IPS-20b (cell line): ENCODE results near the gene SCFD2.
"Not testable (repeated sequence)": the region's sequence is repeated elsewhere in the genome, so short reads cannot be mapped to it uniquely, and the experiment has no call there.

Experiments
- H3K27ac ChIP-seq: one replicate; pipeline ENCODE4 v1.5.1; 2013; ENCODE audit warnings: low read length
- H3K27me3 ChIP-seq: 2 replicates; pipeline ENCODE4 v1.6.1; 2013; ENCODE audit warnings: mild to moderate bottlenecking, low read length, inconsistent platforms; ENCODE audit not compliant: insufficient read depth
- H3K36me3 ChIP-seq: 2 replicates; pipeline ENCODE4 v1.6.1; 2013; ENCODE audit warnings: low read depth, mild to moderate bottlenecking, inconsistent platforms, low read length, moderate library complexity; ENCODE audit not compliant: insufficient read depth
- H3K4me1 ChIP-seq: 2 replicates; pipeline ENCODE4 v1.6.1; 2013; ENCODE audit warnings: mild to moderate bottlenecking, control low read depth, inconsistent platforms, low read length, moderate library complexity; ENCODE audit not compliant: insufficient read depth
- H3K4me3 ChIP-seq: 2 replicates; pipeline ENCODE4 v1.5.1; 2013; ENCODE audit warnings: mild to moderate bottlenecking, low read length, inconsistent platforms
- H3K9ac ChIP-seq: 2 replicates; pipeline ENCODE4 v1.6.1; 2013; ENCODE audit warnings: low read depth, mild to moderate bottlenecking, inconsistent platforms, low read length, moderate library complexity
- H3K9me3 ChIP-seq: 2 replicates; pipeline ENCODE4 v1.6.1; 2013; ENCODE audit warnings: mild to moderate bottlenecking, low read depth, low read length, inconsistent platforms; ENCODE audit not compliant: insufficient read depth

The SCFD2 gene

DNA sequence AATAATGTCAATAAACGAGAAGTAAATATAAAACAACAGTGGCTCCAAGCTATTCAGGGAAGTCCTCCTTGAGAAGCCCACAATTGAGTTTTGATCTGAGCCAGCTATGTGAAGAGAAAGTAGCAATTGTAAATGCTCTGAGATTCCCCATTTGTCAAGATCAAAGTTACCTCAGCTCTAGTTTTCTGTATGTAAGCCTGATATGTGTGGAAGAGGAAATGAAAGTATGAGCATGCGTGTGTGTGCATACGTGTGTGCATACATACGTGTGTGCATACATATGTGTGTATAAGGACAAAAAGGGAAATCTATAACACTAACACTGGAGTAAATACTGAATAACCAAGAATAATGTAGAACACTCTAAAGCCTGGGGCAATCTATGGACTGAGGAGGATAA lies 130.3 kb downstream of the SCFD2 start:
- H3K27me3 ChIP-seq = no peaks in the 10 kb centered on the region
- H3K4me3 ChIP-seq = no peak overlapping the region
- H3K27ac ChIP-seq = no peak overlapping the region
- H3K4me1 ChIP-seq = no peaks in the 10 kb centered on the region
- no peaks in the 10 kb centered on the region for H3K36me3 ChIP-seq
- H3K9ac ChIP-seq = no peak overlapping the region
- H3K9me3 ChIP-seq = no peaks in the 10 kb centered on the region; the same call in 1 of the 2 replicates

GRCh38 chr4:53234669-53235068 lies 131.2 kb downstream of the SCFD2 start:
- H3K9ac ChIP-seq = no peak overlapping the region
- no peaks in the 10 kb centered on the region for H3K27me3 ChIP-seq
- no peaks in the 10 kb centered on the region for H3K9me3 ChIP-seq
- H3K4me3 ChIP-seq = no peak overlapping the region
- H3K4me1 ChIP-seq = no peaks in the 10 kb centered on the region
- no peak overlapping the region for H3K27ac ChIP-seq
- H3K36me3 ChIP-seq = no peaks in the 10 kb centered on the region

- no peaks in the 10 kb centered on the region for H3K36me3 ChIP-seq
- H3K9ac ChIP-seq = no peak overlapping the region
- H3K4me1 ChIP-seq = no peaks in the 10 kb centered on the region
- no peaks in the 10 kb centered on the region for H3K9me3 ChIP-seq
- no peak overlapping the region for H3K4me3 ChIP-seq
- H3K27me3 ChIP-seq = no peaks in the 10 kb centered on the region
- no peak overlapping the region for H3K27ac ChIP-seq
Measured at GRCh38 chr4:53234111-53234510, 131.8 kb downstream of the SCFD2 start.

- Histone ChIP-seq H3K4me3 (no peak overlapping the region), H3K9ac (no peak overlapping the region), H3K27me3 (no peaks in the 10 kb centered on the region), H3K4me1 (no peaks in the 10 kb centered on the region), H3K36me3 (no peaks in the 10 kb centered on the region), H3K27ac (no peak overlapping the region), H3K9me3 (no peaks in the 10 kb centered on the region)
Measured at GRCh38 chr4:53233114-53233795, 132.6 kb downstream of the SCFD2 start.

- Histone ChIP-seq H3K9ac (no peak overlapping the region), H3K4me1 (no peaks in the 10 kb centered on the region), H3K36me3 (no peaks in the 10 kb centered on the region), H3K9me3 (no peaks in the 10 kb centered on the region), H3K27ac (no peak overlapping the region), H3K27me3 (no peaks in the 10 kb centered on the region), H3K4me3 (no peak overlapping the region)
Measured at GRCh38 chr4:53232371-53232770, 133.5 kb downstream of the SCFD2 start.

- Histone ChIP-seq H3K9me3 (no peaks in the 10 kb centered on the region), H3K9ac (no peak overlapping the region), H3K4me3 (no peak overlapping the region), H3K27me3 (no peaks in the 10 kb centered on the region), H3K27ac (no peak overlapping the region), H3K4me1 (no peaks in the 10 kb centered on the region), H3K36me3 (no peaks in the 10 kb centered on the region)
Measured at GRCh38 chr4:53228036-53228435, 137.8 kb downstream of the SCFD2 start.

DNA sequence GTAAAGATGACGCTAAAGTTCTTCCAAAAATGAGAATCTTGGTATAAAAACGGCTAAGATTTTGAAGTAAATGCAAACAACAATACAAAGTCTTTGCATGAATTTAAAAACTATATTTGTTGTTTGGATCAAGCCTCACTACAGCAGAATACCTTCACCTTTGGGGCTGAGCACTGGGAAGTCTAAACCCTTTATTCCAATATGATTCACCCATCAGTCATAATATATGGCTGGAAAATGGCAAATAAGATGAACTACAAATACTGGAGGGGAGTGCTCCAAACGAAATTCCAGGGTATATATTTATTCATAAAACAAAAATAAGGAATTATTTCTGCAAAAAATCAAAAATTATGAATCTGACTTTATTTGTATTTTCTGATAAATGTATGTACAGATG lies 138.4 kb downstream of the SCFD2 start:
- Histone ChIP-seq H3K9ac (no peak overlapping the region), H3K27ac (no peak overlapping the region), H3K4me1 (no peaks in the 10 kb centered on the region), H3K9me3 (no peaks in the 10 kb centered on the region), H3K27me3 (no peaks in the 10 kb centered on the region), H3K36me3 (no peaks in the 10 kb centered on the region), H3K4me3 (no peak overlapping the region)

GRCh38 chr4:53221832-53222480 lies 143.9 kb downstream of the SCFD2 start:
- Histone ChIP-seq H3K4me3 (no peak overlapping the region), H3K4me1 (no peaks in the 10 kb centered on the region), H3K27ac (no peak overlapping the region), H3K36me3 (no peaks in the 10 kb centered on the region), H3K9ac (no peak overlapping the region), H3K27me3 (no peaks in the 10 kb centered on the region), H3K9me3 (peaks cover 6% of the 10 kb centered on the region; the same call in 1 of the 2 replicates)

- not testable (repeated sequence) for H3K4me3 ChIP-seq, H3K27ac ChIP-seq, H3K27me3 ChIP-seq, H3K9me3 ChIP-seq, H3K9ac ChIP-seq, H3K4me1 ChIP-seq, H3K36me3 ChIP-seq
Measured at GRCh38 chr4:53219148-53219547, 146.7 kb downstream of the SCFD2 start.

DNA sequence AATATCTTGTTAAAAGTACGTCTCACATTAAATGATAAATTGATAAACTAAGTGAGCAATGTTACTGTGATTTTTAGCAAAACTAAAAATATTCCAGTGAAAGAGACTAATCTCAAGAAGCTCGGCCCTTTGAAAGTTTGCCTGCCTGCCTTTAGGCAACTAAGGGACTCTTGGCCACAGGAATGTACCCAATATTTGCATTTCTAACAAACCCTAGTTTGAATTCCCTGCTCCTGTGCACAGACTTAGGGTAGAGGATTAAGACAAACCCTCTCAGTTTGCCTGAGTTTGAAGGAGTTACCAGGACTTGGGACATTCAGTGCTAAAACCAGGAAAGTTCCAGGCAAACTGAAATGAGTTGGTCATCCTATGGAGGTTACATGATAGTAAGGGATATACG lies 157.1 kb downstream of the SCFD2 start:
- peaks cover 7% of the 10 kb centered on the region; the same call in 1 of the 2 replicates for H3K4me1 ChIP-seq
- no peak overlapping the region for H3K9ac ChIP-seq
- no peak overlapping the region for H3K4me3 ChIP-seq
- H3K27ac ChIP-seq = no peak overlapping the region
- H3K36me3 ChIP-seq = no peaks in the 10 kb centered on the region
- no peaks in the 10 kb centered on the region for H3K27me3 ChIP-seq
- H3K9me3 ChIP-seq = no peaks in the 10 kb centered on the region

DNA sequence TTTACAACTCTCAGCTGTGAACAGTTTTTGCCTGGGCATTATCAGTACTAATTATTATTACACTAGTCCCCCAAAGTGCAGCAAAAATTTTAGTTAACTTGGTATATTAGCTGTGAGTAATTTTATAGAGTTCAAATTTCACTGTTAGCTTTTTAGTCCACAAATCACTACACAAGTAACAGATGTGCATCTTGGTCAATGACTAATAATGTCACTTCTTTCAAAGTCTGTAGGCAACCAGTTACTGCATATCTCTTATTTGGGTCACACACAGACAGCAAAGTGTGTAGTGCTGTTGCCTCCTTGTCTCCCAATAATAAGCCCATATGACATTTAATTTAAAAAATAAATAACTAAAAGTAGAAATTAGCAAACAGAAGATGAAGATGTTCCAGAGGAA lies 159.9 kb downstream of the SCFD2 start:
- Histone ChIP-seq H3K36me3 (no peaks in the 10 kb centered on the region), H3K27ac (no peak overlapping the region), H3K4me3 (no peak overlapping the region), H3K9me3 (no peaks in the 10 kb centered on the region), H3K4me1 (peaks cover 7% of the 10 kb centered on the region; the same call in 1 of the 2 replicates), H3K27me3 (no peaks in the 10 kb centered on the region), H3K9ac (no peak overlapping the region)

- Histone ChIP-seq H3K4me1 (no peaks in the 10 kb centered on the region), H3K27me3 (no peaks in the 10 kb centered on the region), H3K27ac (no peak overlapping the region), H3K36me3 (no peaks in the 10 kb centered on the region), H3K9ac (no peak overlapping the region), H3K9me3 (no peaks in the 10 kb centered on the region), H3K4me3 (no peak overlapping the region)
Measured at GRCh38 chr4:53199356-53199755, 166.5 kb downstream of the SCFD2 start.
